ENCODE measurements around the gene F2. TPM values are rescaled to one million over a fixed set of nuclear protein-coding genes. Genes with fewer than 3 reads are reported as not detected.
"Not testable (repeated sequence)": the region's sequence is repeated elsewhere in the genome, so short reads cannot be mapped to it uniquely, and the experiment has no call there.

The F2 gene
- total RNA-seq, 4 donors from 2014 or later: 1.4 to 3.0 TPM; not detected in 2

- no peaks in the 10 kb centered on the region for H3K27me3 ChIP-seq
- peak overlapping the region in 2 of 4 donors; percentile 18 to 52 for H3K27ac ChIP-seq
- intact Hi-C loops (cut with DNase I; ENCODE audit: low total_unique reads) (loop anchor here (10.0 kb wide), 1 partner anchor 468 kb away; the partner anchor contains the start of gene ARFGAP2), in situ Hi-C loops (cut with MboI; ENCODE audit: low sequenced_read_pairs in 4 of 4) (no loop called here)
- H3K9me3 ChIP-seq: no peaks in the 10 kb centered on the region
- DNase-seq (no peak), ATAC-seq (no peak)
- peaks cover 20 to 29% of the 10 kb centered on the region in 2 donors for H3K4me1 ChIP-seq
- no peak overlapping the region for H3K4me3 ChIP-seq
- TF ChIP-seq CTCF (IDR thresholded peaks at IDR 0.05 in 4 of 5, conservative IDR thresholded peaks at IDR 0.05 in 1 of 5) (no peak), POLR2A (IDR thresholded peaks at IDR 0.05) (no peak)
- peaks cover 0 to 51% of the 10 kb centered on the region in 2 donors for H3K36me3 ChIP-seq
These were observed 12.1 kb upstream of the F2 start for GRCh38 chr11:46706886-46707285.

DNA sequence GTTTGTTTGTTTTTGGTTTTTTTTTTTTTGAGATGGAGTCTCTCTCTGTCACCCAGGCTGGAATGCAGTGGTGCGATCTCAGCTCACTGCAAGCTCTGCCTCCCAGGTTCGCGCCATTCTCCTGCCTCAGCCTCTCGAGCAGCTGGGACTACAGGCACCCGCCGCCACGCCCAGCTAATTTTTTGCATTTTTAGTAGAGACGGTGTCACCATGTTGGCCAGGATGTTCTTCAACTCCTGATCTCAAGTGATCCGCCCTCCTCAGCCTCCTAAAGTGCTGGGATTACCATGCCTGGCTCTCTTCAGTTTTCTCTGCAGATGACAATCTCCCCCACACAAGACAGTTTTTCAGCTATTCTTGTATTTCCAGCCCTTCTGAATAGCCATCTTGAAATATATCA, 9.7 kb upstream of the F2 start:
- Histone ChIP-seq H3K4me1 (peaks cover 20 to 39% of the 10 kb centered on the region in 2 donors), H3K27ac (peak overlapping the region; percentile 84 to 100 (median 98)), H3K36me3 (peaks cover 0 to 28% of the 10 kb centered on the region in 2 donors)
- in situ Hi-C loops (cut with MboI; ENCODE audit: low sequenced_read_pairs in 4 of 4); H3K27me3 ChIP-seq; DNase-seq; ATAC-seq; H3K4me3 ChIP-seq; H3K9me3 ChIP-seq: not testable (repeated sequence)
- intact Hi-C loops (cut with DNase I; ENCODE audit: low total_unique reads): loop anchor here (10.0 kb wide), 1 partner anchor 465 kb away; the partner anchor contains the start of gene ARFGAP2

DNA sequence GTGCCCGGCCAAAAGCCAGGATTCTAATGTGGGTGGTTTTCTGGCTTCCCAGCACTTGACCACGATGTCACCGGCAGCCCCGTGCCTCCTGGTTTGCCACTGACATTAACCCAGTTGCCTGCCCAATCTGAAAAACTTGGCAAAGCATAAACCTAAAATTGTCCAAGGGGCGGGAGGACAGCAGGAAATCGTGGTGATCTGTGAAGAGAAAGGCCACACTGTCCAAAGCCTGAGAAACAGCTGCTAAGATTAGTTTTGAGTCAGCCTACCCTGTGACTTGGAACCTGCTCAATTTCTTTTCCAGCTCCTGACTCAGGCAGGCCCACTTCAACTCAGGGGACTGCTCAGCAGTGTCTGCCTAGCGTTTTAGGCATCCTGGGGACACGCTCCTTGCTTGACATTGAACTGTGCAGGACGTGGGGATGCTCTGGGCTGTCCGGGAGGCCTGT, 8.2 kb upstream of the F2 start:
- no peaks in the 10 kb centered on the region for H3K27me3 ChIP-seq
- ATAC-seq: peak; percentile 94 to 97
- no peaks in the 10 kb centered on the region for H3K9me3 ChIP-seq
- peak overlapping the region; percentile 84 to 100 (median 98) for H3K27ac ChIP-seq
- H3K4me1 ChIP-seq: peaks cover 20 to 46% of the 10 kb centered on the region in 2 donors
- peaks cover 0 to 13% of the 10 kb centered on the region in 2 donors for H3K36me3 ChIP-seq
- intact Hi-C loops (cut with DNase I; ENCODE audit: low total_unique reads): loop anchor here (2.0 kb wide), 2 partner anchors 36 to 50 kb away; no protein-coding TSS in a partner anchor
- in situ Hi-C loops (cut with MboI; ENCODE audit: low sequenced_read_pairs in 4 of 4): no loop called here
- TF ChIP-seq CTCF (IDR thresholded peaks at IDR 0.05 in 4 of 5, conservative IDR thresholded peaks at IDR 0.05 in 1 of 5) (no peak), POLR2A (IDR thresholded peaks at IDR 0.05) (peak; percentile 45 to 63)
- no peak overlapping the region for H3K4me3 ChIP-seq
- DNase-seq: peak; percentile 92 to 94

DNA sequence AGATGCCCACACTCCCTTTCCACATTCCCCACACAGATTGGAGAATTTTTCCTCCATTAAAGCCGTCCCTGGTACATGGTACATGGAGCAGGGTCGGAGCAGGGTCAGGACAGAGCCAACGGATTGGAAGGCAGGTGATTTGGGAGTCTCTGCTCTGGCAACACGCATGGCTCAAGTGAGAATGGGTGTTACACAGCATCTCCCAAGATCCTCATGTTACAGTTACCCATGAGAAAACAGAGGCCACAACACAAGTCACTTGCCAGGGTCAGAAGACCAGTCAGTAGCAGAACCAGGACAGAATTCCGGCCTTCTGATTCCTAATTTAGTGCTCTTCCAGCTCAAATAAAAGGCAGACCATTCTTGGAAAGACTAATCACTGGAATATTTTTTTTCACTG, 7.7 kb upstream of the F2 start:
- no peak overlapping the region for H3K4me3 ChIP-seq
- intact Hi-C loops (cut with DNase I; ENCODE audit: low total_unique reads): loop anchor here (2.0 kb wide), 2 partner anchors 37 to 49 kb away; no protein-coding TSS in a partner anchor
- peaks cover 20 to 46% of the 10 kb centered on the region in 2 donors for H3K4me1 ChIP-seq
- TF ChIP-seq POLR2A (IDR thresholded peaks at IDR 0.05): no peak
- H3K36me3 ChIP-seq: peaks cover 0 to 9% of the 10 kb centered on the region in 2 donors
- H3K27me3 ChIP-seq: no peaks in the 10 kb centered on the region
- H3K9me3 ChIP-seq: no peaks in the 10 kb centered on the region
- H3K27ac ChIP-seq: peak overlapping the region; percentile 84 to 100 (median 98)
- in situ Hi-C loops (cut with MboI; ENCODE audit: low sequenced_read_pairs in 4 of 4): no loop called here
- ATAC-seq: peak; percentile 76 to 78
- peak; percentile 63 to 79 for DNase-seq

DNA sequence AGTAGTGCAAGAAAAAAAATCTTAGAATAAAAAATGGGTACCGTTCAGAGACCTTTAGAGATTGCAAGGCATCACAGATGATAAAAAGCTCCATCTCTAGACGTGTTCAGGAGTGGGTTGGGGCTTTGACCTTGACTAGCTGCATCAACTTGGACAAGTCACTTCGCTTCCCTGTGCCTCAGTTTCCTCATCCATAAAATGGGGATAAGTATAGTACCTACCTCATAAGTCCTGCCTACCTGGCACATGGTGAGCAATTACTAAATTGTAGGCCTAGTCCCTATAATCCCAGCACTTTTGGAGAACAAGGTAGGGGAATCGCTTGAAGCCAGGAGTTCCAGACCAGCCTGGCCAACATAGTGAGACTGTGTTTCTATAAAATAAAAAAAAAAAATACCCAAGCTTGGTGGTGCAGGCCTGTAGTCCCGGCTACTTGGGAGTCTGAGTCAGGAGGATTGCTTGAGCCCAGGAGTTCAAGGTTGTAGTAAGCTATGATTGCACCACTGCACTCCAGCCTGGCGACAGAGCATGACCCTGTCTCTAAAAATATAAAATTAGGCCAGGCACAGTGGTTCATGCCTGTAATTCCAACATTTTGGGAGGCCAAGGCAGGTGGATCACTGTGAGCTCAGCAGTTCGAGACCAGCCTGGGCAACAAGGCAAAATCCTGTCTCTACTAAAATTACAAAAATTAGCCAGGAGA, 6.0 kb upstream of the F2 start:
- peaks cover 20 to 46% of the 10 kb centered on the region in 2 donors for H3K4me1 ChIP-seq
- no peaks in the 10 kb centered on the region for H3K27me3 ChIP-seq
- H3K36me3 ChIP-seq: no peaks in the 10 kb centered on the region
- in situ Hi-C loops (cut with MboI; ENCODE audit: low sequenced_read_pairs in 4 of 4) (no loop called here), intact Hi-C loops (cut with DNase I; ENCODE audit: low total_unique reads) (no loop called here)
- peak overlapping the region; percentile 84 to 100 (median 98) for H3K27ac ChIP-seq
- TF ChIP-seq POLR2A (IDR thresholded peaks at IDR 0.05) (no peak), CTCF (IDR thresholded peaks at IDR 0.05 in 4 of 5, conservative IDR thresholded peaks at IDR 0.05 in 1 of 5) (no peak)
- DNase-seq (no peak), ATAC-seq (no peak)
- no peaks in the 10 kb centered on the region for H3K9me3 ChIP-seq
- no peak overlapping the region for H3K4me3 ChIP-seq

DNA sequence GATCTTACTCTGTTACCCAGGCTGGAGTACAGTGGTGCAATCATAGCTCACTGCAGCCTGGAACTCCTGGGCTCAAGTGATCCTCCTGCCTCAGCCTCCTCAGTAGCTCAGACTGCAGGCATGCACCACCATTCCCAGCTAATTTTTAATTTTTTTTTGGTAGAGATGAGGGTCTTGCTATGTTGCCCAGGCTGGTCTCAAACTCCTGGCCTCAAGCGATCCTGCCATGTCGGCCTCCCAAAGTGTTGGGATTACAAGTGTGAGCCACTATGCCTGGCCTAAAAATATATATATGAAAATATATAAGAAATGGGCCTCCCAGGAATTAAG, 1.2 kb upstream of the F2 start:
- ATAC-seq, H3K4me3 ChIP-seq: not testable (repeated sequence)

More for the DNA sequence above, 1.2 kb upstream of the F2 start:
- H3K27ac ChIP-seq; DNase-seq; H3K36me3 ChIP-seq; in situ Hi-C loops (cut with MboI; ENCODE audit: low sequenced_read_pairs in 4 of 4); H3K27me3 ChIP-seq; H3K9me3 ChIP-seq; intact Hi-C loops (cut with DNase I; ENCODE audit: low total_unique reads): not testable (repeated sequence)
- peaks cover 4 to 21% of the 10 kb centered on the region in 2 donors for H3K4me1 ChIP-seq
